PC-9 (cell line): ENCODE measurements around the gene CPSF4. TPM values are rescaled to one million over a fixed set of nuclear protein-coding genes. Genes with fewer than 3 reads are reported as not detected.

Experiments used
- BruUV-seq: library from RNA; stranded (reverse); fragments of 400-500 nt; replicated peaks from 2 replicates; lab custom pipeline; 2021; lab: Mats Ljungman, UMichigan
- CTCF ChIA-PET: fragments of 300-600 bp; sonication (Branson Sonifier 250); formaldehyde crosslinking; loops from one replicate; lab custom pipeline; 2022; ENCODE audit warnings: antibody characterized with exemption; lab: Charles Lee
- POLR2A ChIA-PET: fragments of 300-600 bp; sonication (Branson Sonifier 250); formaldehyde crosslinking; loops from one replicate; lab custom pipeline; 2022; ENCODE audit warnings: antibody characterized with exemption; ENCODE audit not compliant: unreplicated experiment; lab: Charles Lee
- DNase-seq, 2 experiments: peaks; one replicate each; pipeline versions ENCODE4 v3.0.0 to v3.0.0-alpha.2; 2015 to 2022; ENCODE audit warnings: mixed read lengths in 1 of 2
- H2AFZ ChIP-seq: fragments of 200-600 bp; sonication (generic); 2 replicates; pipeline ENCODE4 v1.8.1; 2017; ENCODE audit warnings: antibody characterized with exemption
- H3F3A ChIP-seq: fragments of 200-600 bp; sonication (generic); 2 replicates; pipeline ENCODE4 v1.8.1; 2017; ENCODE audit warnings: antibody characterized with exemption, mild to moderate bottlenecking, low read depth; ENCODE audit not compliant: insufficient read depth
- H3K27ac ChIP-seq: fragments of 200-600 bp; sonication (generic); 2 replicates; pipeline ENCODE4 v1.6.1; 2016; ENCODE audit warnings: mixed run types
- H3K27me3 ChIP-seq: fragments of 200-600 bp; sonication (generic); 2 replicates; pipeline ENCODE4 v1.6.1; 2016; ENCODE audit warnings: low read depth, mixed run types; ENCODE audit not compliant: insufficient read depth
- H3K36me3 ChIP-seq: fragments of 200-600 bp; sonication (generic); 2 replicates; pipeline ENCODE4 v1.6.1; 2016; ENCODE audit warnings: low read depth, mixed run types
- H3K4me1 ChIP-seq: fragments of 200-600 bp; sonication (generic); replicated peaks from 2 replicates; pipeline ENCODE4 v1.6.1; 2016; ENCODE audit warnings: mixed run types; ENCODE audit not compliant: insufficient read depth
- H3K4me2 ChIP-seq: fragments of 200-600 bp; sonication (generic); 2 replicates; pipeline ENCODE4 v1.6.1; 2017; ENCODE audit warnings: mixed run types
- H3K4me3 ChIP-seq: fragments of 200-600 bp; sonication (generic); 2 replicates; pipeline ENCODE4 v1.6.1; 2016; ENCODE audit warnings: mixed run types
- H3K79me2 ChIP-seq: fragments of 200-600 bp; sonication (generic); 2 replicates; pipeline ENCODE4 v1.6.1; 2017; ENCODE audit warnings: low read depth, mixed run types
- H3K9me2 ChIP-seq: fragments of 200-600 bp; sonication (generic); 2 replicates; pipeline ENCODE4 v1.8.1; 2017; ENCODE audit warnings: mild to moderate bottlenecking; ENCODE audit not compliant: insufficient read depth
- H3K9me3 ChIP-seq: fragments of 200-600 bp; sonication (generic); 2 replicates; pipeline ENCODE4 v1.8.1; 2016; ENCODE audit warnings: low read depth; ENCODE audit not compliant: insufficient read depth
- H4K20me1 ChIP-seq: fragments of 200-600 bp; sonication (generic); 2 replicates; pipeline ENCODE4 v1.8.1; 2017; ENCODE audit not compliant: insufficient read depth
- EZH2 ChIP-seq: fragments of 200-600 bp; sonication (generic); IDR thresholded peaks from 2 replicates; pipeline ENCODE4 v1.8.0; 2017; ENCODE audit warnings: antibody characterized with exemption, low read depth
- intact Hi-C: fragments of 100-400 bp; cut with micrococcal nuclease; formaldehyde crosslinking; loops from one replicate; pipeline ENCODE4 v1.10.0; 2022; ENCODE audit not compliant: unreplicated experiment
- total RNA-seq: library from RNA; stranded (reverse); gene quantifications from 2 replicates; pipeline ENCODE4 v1.2.3, GENCODE V29; 2021
- TF ChIP-seq, protein P1 (sequence below): fragments of 200-600 bp; sonication (generic); conservative IDR thresholded peaks from 2 replicates; pipeline ENCODE4 v1.6.1; 2017; ENCODE audit warnings: mixed run types, antibody characterized with exemption, mild to moderate bottlenecking, moderate library complexity

The CPSF4 gene
- total RNA-seq, 1 experiment from 2014 or later = 69.0 TPM

DNA sequence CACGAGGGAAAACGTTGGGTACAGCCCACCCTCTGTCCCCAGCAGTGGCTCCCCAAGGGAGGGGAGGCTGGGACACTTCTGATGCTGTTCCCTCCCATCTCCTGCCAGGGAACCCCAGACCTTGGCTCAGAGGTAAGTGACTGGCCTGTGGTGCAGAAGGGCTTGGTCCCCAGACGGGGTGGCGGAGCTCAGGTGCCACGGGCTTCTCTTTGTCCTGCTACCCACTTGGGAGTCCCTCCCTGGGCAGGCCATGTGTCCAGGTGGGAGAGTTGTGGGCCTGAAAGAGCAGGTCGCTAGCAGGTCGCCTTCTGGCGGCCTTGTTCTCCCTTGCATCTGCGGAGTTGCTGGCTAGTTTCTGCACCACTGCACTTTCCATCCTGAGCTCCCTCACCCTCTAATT is 17.1 kb downstream of the CPSF4 start:
- no peaks in the 10 kb centered on the region for H3K27me3 ChIP-seq
- H3F3A ChIP-seq = peaks cover 22% of the 10 kb centered on the region; the same call in 1 of the 2 replicates
- no peak overlapping the region for H3K4me2 ChIP-seq
- POLR2A ChIA-PET = no interaction called here
- no peak overlapping the region for H2AFZ ChIP-seq
- BruUV-seq = no TSS peak
- CTCF ChIA-PET = no interaction called here
- H3K36me3 ChIP-seq = peaks cover 20% of the 10 kb centered on the region
- intact Hi-C loops = no loop called here
- H3K79me2 ChIP-seq = peaks cover 22% of the 10 kb centered on the region
- TF ChIP-seq EZH2 = no peak
- TF ChIP-seq, protein P1, sequence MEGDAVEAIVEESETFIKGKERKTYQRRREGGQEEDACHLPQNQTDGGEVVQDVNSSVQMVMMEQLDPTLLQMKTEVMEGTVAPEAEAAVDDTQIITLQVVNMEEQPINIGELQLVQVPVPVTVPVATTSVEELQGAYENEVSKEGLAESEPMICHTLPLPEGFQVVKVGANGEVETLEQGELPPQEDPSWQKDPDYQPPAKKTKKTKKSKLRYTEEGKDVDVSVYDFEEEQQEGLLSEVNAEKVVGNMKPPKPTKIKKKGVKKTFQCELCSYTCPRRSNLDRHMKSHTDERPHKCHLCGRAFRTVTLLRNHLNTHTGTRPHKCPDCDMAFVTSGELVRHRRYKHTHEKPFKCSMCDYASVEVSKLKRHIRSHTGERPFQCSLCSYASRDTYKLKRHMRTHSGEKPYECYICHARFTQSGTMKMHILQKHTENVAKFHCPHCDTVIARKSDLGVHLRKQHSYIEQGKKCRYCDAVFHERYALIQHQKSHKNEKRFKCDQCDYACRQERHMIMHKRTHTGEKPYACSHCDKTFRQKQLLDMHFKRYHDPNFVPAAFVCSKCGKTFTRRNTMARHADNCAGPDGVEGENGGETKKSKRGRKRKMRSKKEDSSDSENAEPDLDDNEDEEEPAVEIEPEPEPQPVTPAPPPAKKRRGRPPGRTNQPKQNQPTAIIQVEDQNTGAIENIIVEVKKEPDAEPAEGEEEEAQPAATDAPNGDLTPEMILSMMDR = no peak
- no peak overlapping the region for H3K4me3 ChIP-seq
- H4K20me1 ChIP-seq = peaks cover 34% of the 10 kb centered on the region
- H3K4me1 ChIP-seq = no peaks in the 10 kb centered on the region
- no peak overlapping the region for H3K27ac ChIP-seq
- DNase-seq = no peak
- no peaks in the 10 kb centered on the region for H3K9me3 ChIP-seq
- H3K9me2 ChIP-seq = no peaks in the 10 kb centered on the region

DNA sequence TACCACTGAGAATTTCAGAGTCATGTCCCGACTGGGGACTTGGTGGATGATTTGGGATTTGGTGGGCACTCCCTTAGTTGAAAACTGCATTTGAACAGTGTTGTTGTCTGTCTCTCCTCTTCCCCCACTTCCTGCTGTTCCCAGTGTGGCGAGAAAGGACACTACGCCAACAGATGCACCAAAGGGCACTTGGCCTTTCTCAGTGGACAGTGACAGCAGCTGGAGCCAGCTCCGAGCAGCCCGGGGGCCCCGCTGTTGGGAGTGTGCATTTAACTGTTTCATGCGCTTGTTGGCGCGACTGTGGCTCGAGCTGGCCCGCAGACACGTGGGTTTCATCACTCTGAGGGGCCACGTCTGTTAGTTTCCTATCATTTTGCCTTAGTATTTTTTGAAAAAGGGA is 17.5 kb downstream of the CPSF4 start:
- no TSS peak for BruUV-seq
- Histone ChIP-seq H4K20me1 (peaks cover 38% of the 10 kb centered on the region), H3K79me2 (peaks cover 26% of the 10 kb centered on the region), H3K27me3 (no peaks in the 10 kb centered on the region), H3K4me3 (no peak overlapping the region), H3K36me3 (peaks cover 20% of the 10 kb centered on the region), H3K9me3 (no peaks in the 10 kb centered on the region), H3F3A (peaks cover 22% of the 10 kb centered on the region; the same call in 1 of the 2 replicates), H3K9me2 (no peaks in the 10 kb centered on the region), H3K27ac (no peak overlapping the region), H3K4me1 (no peaks in the 10 kb centered on the region), H3K4me2 (no peak overlapping the region), H2AFZ (no peak overlapping the region)
- ChIA-PET POLR2A (no interaction called here), CTCF (no interaction called here)
- intact Hi-C loops = no loop called here
- TF ChIP-seq, protein P1 = no peak
- TF ChIP-seq EZH2 = no peak
- DNase-seq = no peak

DNA sequence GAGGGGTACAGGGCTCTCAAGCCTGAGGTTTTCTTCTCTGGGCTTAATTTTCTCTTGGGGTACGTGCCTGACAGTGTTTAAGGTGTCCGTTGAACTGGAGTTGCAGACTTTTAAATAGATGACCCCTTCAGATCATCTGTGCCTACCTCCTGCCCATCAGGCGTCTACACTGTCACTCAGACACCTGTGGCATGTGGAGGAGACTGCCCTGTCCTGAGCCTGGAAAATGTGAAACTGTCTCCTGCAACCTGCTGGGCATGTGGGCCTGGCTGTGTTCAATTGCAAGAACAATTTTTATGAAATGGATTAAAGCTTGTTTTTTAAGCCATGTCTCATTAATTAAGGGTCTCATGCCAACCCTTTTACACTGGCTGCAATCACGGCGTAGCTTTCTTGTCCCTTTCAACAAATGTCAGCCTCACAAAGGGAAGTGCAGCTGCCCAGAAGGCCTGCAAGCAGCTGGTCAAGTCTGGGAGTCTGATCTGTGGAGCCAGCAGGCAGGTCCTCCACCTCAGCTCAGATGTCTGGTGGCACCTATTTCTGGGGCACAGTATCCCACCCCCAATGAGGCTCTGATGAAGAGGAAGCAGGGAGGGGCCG is 18.4 kb downstream of the CPSF4 start:
- peaks cover 34% of the 10 kb centered on the region for H3K79me2 ChIP-seq
- H3K36me3 ChIP-seq = peaks cover 20% of the 10 kb centered on the region
- H3F3A ChIP-seq = peaks cover 22% of the 10 kb centered on the region; the same call in 1 of the 2 replicates
- no peaks in the 10 kb centered on the region for H3K9me2 ChIP-seq
- intact Hi-C loops = no loop called here
- no peak overlapping the region for H3K4me2 ChIP-seq
- no peak overlapping the region for H2AFZ ChIP-seq
- no peak for DNase-seq
- no peaks in the 10 kb centered on the region for H3K27me3 ChIP-seq
- TF ChIP-seq, protein P1 = no peak
- TF ChIP-seq EZH2 = no peak
- no TSS peak for BruUV-seq
- H3K27ac ChIP-seq = no peak overlapping the region
- no peaks in the 10 kb centered on the region for H3K4me1 ChIP-seq
- ChIA-PET POLR2A (no interaction called here), CTCF (no interaction called here)
- H4K20me1 ChIP-seq = peaks cover 43% of the 10 kb centered on the region
- no peak overlapping the region for H3K4me3 ChIP-seq
- H3K9me3 ChIP-seq = no peaks in the 10 kb centered on the region
